ENCODE data around the gene C19orf25. TPM values are rescaled to one million over a fixed set of nuclear protein-coding genes. Genes with fewer than 3 reads are reported as not detected.

C19orf25 gene
- total and polyA plus RNA-seq, 9 of the 15 experiments (the other 6 are each of a cell fraction or from before 2014, with no cell fraction given) = 0.79 to 96.0 (median 36.1) TPM

GRCh38 chr19:1428738-1429391 lies 50.1 kb downstream of the C19orf25 start:
- Histone ChIP-seq H4K20me1 (replicated peaks; ENCODE audit: control insufficient read depth, insufficient read depth, low read length) (peaks cover 10% of the 10 kb centered on the region), H2AFZ (ENCODE audit: low read depth, low read length) (no peak overlapping the region), H3K27ac (ENCODE audit: extremely low read depth, low read depth, low read length) (no peak overlapping the region), H3K27me3 (ENCODE audit: control insufficient read depth in 2 of 2, insufficient read depth in 2 of 2, low read length in 2 of 2) (no peaks in the 10 kb centered on the region), H3K4me3 (no peak overlapping the region), H3K4me2 (ENCODE audit: insufficient read depth, low read length) (no peak overlapping the region), H3K36me3 (ENCODE audit: control insufficient read depth, insufficient read depth, low read length) (peaks cover 92% of the 10 kb centered on the region), H3K9me1 (ENCODE audit: control insufficient read depth, insufficient read depth, low read length) (peaks cover 3% of the 10 kb centered on the region), H3K79me2 (ENCODE audit: control insufficient read depth, insufficient read depth, low read length) (peaks cover 30% of the 10 kb centered on the region), H3K9ac (ENCODE audit: insufficient read depth in 1 of 2, low read depth in 2 of 2, low read length in 2 of 2) (peak overlapping the region in 1 of 2 experiments; percentile 61; a peak in 1 of 4 replicates), H3K9me3 (replicated peaks; ENCODE audit: control insufficient read depth, insufficient read depth, low read depth, low read length) (no peaks in the 10 kb centered on the region), H3K4me1 (replicated peaks in 1 of 2; ENCODE audit: control insufficient read depth in 2 of 2, insufficient read depth in 2 of 2, low read length in 2 of 2) (peaks cover 0 to 58% of the 10 kb centered on the region in 2 experiments; a peak in 2 of 5 replicates)
- intact Hi-C loops (cut with micrococcal nuclease) (no loop called here), in situ Hi-C loops (cut with MboI) (no loop called here)
- BruUV-seq (replicated peaks) = no TSS peak
- WGBS (ENCODE audit: insufficient coverage, low coverage, missing lambda C conversion rate) = 98% methylated on average over 31 of the region's 41 CpGs
- DNase-seq (ENCODE audit: extremely low read depth in 1 of 4, low spot score in 3 of 4) (no peak), ATAC-seq (no peak), FAIRE-seq (no peak)
- POLR2A ChIA-PET = interaction anchor here (0.6 to 1.2 kb wide), 3 partner anchors 9 to 429 kb away, joined by 3 to 5 read pairs (median 4); no protein-coding TSS in a partner anchor
- CTCF ChIA-PET (ENCODE audit: low intra/inter-chr PET ratio) = no interaction called here
- no peak for TF ChIP-seq ATF4 (CRISPR knock-in tag; IDR thresholded peaks at IDR 0.05)
- TF ChIP-seq PCBP1 (IDR thresholded peaks at IDR 0.05; ENCODE audit: low read depth, low read length, poor library complexity, severe bottlenecking) = no peak
- no peak for TF ChIP-seq FOXJ3 (CRISPR knock-in tag; IDR thresholded peaks at IDR 0.05)
- TF ChIP-seq RNF2 (IDR thresholded peaks at IDR 0.05) = no peak
- TF ChIP-seq ZNF217 (CRISPR knock-in tag; IDR thresholded peaks at IDR 0.05) = no peak
- peak; percentile 44 for TF ChIP-seq HMGN3 (IDR thresholded peaks at IDR 0.05; ENCODE audit: borderline replicate concordance, extremely low read depth, insufficient read length, low read depth, low read length)
- TF ChIP-seq MTA2 (IDR thresholded peaks at IDR 0.05; ENCODE audit: low read depth) = no peak
- TF ChIP-seq NR4A1 (CRISPR knock-in tag; IDR thresholded peaks at IDR 0.05) = no peak
- no peak for TF ChIP-seq NR4A1 (tag; IDR thresholded peaks at IDR 0.05)
- no peak for TF ChIP-seq TAL1 (IDR thresholded peaks at IDR 0.05)
- TF ChIP-seq ZNF584 (CRISPR knock-in tag; IDR thresholded peaks at IDR 0.05; ENCODE audit: low read depth) = no peak
- TF ChIP-seq POLR2B (IDR thresholded peaks at IDR 0.05; ENCODE audit: low read depth, partially characterized antibody) = no peak
- TF ChIP-seq TBP (optimal IDR thresholded peaks at IDR 0.05; ENCODE audit: low read depth, low read length) = no peak
- no peak for TF ChIP-seq ZNF699 (CRISPR knock-in tag; IDR thresholded peaks at IDR 0.05; ENCODE audit: insufficient replicate concordance)
- no peak for TF ChIP-seq RUNX1 (IDR thresholded peaks at IDR 0.05; ENCODE audit: low read depth)
- no peak for TF ChIP-seq NR2C1 (IDR thresholded peaks at IDR 0.05)
- TF ChIP-seq NR2C1 (tag; IDR thresholded peaks at IDR 0.05) = no peak
- 0 out of 2 replicates have a peak, but pooled peaks have one; percentile 21 for TF ChIP-seq RBFOX2 (IDR thresholded peaks at IDR 0.05; ENCODE audit: low read depth, low read length)

Data from K562 (cell line).